GM04504 (cell line): ENCODE data around the gene SCRN2.

Experiments used
- DNase-seq: peaks from one replicate; pipeline ENCODE4 v3.0.0-alpha.2; 2012; ENCODE audit warnings: low read depth

Gene SCRN2

DNA sequence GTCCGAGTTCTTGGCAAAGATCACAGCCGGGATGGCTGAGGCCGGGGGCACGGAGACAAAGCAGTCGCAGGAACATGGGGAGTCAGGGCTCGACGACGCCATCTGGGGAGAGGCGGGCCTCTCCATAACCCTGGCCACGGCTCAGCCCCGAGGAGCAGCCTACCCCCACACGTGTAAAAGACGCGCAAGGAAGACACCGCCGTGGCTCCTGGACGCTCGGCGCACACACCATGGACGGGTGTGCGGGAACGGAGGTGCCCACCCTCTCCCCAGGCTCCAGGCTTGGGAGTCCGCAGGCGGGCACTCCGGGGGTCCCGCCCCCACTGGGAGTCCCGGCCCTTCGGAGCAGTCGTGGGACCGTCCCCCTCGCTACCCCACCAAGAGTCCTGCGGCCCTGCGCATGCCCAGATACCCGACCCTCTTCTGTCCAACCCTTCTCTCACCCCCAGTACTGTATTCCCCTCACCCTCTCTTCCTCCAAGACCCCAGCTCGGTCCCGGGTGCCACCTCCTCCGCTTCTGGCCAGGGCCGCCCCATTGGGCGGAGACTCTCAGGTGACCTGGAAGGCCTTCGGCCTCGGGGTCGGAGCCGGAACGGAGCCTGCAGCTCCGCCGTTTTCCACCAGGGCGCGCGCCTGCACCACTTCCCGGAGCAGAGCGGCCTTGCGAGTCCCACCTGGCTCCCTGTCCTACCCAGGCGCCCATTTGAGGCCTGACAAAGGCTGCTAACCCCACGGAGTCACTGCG, at the start of gene SCRN2:
Gene SCRN2, minus strand, starts transcription at position 532 of the 746 bp plus-strand sequence. Its CDS starts 430 bp downstream, at position 102.
- peak; percentile 68 for DNase-seq

- DNase-seq, result no peak
These were observed 48.9 kb upstream of the SCRN2 start for GRCh38 chr17:47889734-47890529.

DNA sequence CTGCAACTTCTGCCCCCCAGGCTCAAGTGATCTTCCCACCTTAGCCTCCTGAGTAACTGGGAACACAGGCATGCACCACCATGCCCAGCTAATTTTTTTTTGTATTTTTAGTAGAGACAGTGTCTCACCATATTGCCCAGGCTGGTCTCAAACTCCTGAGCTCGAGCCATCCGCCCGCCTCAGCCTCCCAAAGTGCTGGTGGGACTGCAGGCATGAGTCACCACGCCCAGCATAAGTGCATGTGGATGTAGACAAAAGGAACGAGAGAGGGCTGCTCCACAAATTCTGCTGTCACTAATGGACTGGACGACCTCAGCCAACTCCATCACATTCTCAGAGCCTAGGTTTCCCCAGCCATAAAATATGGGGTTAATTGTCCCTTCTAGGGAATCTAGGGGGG, 47.2 kb upstream of the SCRN2 start:
- no peak for DNase-seq

GRCh38 chr17:47884905-47885730, 44.0 kb upstream of the SCRN2 start:
- no peak for DNase-seq

DNA sequence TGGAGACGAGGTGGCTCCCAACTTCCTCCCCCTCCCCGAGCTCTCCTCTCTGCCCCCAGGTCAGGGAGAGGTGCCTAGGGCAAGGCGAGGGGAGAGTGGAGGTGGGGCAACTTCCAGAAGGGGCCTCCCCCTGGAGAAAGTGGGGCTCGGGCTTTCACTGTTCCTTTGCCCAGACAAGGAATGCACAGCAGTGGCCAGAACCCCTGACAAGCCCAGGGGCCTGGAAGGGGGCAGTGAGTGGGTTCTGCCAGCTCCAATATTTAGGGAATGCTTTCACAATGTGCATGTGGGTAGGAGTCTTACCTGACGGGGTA, 43.3 kb upstream of the SCRN2 start:
- no peak for DNase-seq

GRCh38 chr17:47883589-47884426, 42.7 kb upstream of the SCRN2 start:
- DNase-seq, result no peak

- DNase-seq, result no peak
These were observed 41.9 kb upstream of the SCRN2 start for GRCh38 chr17:47882695-47883588.

GRCh38 chr17:47882247-47882646, 41.2 kb upstream of the SCRN2 start:
- DNase-seq, result peak; percentile 76

- no peak for DNase-seq
These were observed 38.8 kb upstream of the SCRN2 start for GRCh38 chr17:47879776-47880454.

GRCh38 chr17:47879028-47879585, 38.0 kb upstream of the SCRN2 start:
- no peak for DNase-seq

DNA sequence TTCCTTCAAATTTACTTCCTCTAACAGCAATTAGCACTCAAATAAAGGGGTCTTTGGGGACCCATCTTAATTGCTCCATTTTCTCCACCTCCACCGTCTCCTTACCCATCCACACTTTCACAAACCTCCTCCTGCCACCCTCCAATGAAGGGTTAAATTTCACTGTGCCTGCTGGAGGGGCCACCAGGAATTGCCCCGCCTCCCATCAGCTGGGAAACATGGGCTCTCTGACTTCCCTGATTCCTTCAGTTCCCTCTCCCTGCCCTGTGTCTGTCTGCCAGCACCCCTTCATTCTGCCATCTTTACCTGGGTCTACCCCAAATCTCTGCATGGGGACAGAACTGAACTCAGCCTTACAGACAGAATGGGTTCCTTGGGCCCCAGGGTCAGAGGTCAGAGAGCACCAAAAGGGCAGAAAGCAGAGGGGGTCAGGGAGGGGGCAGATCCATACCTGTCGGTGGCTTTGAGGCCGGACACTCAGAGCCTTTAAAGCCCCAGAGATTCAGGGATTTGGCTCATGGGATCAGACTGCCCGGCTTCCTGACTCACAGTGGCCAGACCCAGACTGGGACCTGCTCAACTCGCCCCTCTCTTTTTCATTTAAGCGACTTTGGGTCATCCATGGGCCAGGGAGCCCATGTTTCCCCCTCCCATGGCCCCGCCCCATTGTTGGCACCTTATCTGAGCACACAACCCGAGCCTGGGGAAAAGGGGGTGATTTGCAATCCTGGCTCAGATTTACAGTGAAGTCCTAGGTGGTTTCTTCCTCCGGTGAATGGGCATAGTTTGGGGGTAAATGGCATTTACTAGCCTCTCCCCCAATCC, 37.3 kb upstream of the SCRN2 start:
- no peak for DNase-seq

DNA sequence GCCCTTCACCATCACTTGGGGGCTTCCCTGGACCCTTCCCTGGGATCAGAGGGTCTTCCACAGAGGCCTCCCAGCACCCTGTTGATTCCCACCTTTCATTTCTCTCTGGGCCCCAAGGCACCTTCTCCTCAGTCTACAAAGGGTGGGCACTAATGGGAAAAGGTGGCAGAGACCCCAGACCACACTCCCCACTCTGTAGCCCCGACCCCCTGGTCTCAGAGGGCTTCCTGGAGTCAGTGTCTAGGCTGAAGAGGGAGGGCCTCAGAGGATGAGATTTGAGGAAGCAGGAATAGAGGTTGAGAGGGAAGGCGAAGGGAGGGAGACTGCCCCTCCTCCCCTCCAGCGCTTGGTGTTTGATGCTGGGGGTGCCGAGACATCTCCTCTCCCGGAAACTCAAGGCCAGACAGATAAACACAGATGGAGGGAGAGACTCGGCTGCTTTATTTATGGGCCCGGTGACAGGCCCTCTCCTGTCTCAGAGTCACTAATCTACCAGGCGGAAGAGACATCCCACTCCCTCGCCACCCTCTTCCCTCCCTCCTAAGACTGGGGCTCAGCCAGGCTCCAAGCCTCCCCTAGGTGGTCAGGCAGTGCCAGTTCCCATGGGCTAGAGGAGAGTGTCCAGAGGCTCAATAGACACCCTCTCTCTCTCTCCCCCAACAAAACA, 36.4 kb upstream of the SCRN2 start:
- no peak for DNase-seq

GRCh38 chr17:47875011-47875985, 34.2 kb upstream of the SCRN2 start:
- no peak for DNase-seq

- DNase-seq, result no peak
These were observed 32.4 kb upstream of the SCRN2 start for GRCh38 chr17:47873200-47874090.

- no peak for DNase-seq
These were observed 31.6 kb upstream of the SCRN2 start for GRCh38 chr17:47872651-47873161.
